ENCODE data around the gene OR9G1.

DNA sequence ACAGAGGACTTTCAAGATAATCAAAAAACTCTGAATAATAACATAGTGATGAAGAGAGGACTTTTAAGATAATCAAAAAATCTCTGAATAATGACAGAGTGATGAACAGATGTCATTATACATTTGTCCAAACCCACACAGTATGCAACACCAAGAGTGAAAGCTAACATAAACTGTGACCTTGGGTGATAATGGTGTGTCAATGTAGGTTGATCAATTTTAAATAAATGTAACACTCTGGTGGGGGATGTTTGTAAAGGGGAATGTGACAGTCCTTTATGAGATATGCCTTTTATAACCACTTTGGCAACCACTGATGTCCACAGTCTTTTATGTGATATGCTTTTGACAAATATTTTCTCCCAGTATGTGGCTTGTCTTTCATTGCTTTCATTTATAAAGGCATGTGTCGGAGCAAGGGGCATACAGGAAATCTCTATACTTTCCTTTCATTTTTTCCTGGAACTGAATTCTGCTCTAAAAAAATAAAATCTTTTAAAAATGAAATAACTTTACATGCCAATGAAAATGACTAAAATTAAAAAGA lies 10.3 kb upstream of the OR9G1 start:
- TF ChIP-seq, protein P1, sequence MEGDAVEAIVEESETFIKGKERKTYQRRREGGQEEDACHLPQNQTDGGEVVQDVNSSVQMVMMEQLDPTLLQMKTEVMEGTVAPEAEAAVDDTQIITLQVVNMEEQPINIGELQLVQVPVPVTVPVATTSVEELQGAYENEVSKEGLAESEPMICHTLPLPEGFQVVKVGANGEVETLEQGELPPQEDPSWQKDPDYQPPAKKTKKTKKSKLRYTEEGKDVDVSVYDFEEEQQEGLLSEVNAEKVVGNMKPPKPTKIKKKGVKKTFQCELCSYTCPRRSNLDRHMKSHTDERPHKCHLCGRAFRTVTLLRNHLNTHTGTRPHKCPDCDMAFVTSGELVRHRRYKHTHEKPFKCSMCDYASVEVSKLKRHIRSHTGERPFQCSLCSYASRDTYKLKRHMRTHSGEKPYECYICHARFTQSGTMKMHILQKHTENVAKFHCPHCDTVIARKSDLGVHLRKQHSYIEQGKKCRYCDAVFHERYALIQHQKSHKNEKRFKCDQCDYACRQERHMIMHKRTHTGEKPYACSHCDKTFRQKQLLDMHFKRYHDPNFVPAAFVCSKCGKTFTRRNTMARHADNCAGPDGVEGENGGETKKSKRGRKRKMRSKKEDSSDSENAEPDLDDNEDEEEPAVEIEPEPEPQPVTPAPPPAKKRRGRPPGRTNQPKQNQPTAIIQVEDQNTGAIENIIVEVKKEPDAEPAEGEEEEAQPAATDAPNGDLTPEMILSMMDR (IDR thresholded peaks at IDR 0.05): no peak
- TF ChIP-seq POLR2A (IDR thresholded peaks at IDR 0.05): no peak

Data from prostate gland (tissue), 2 donors.